B cell (primary cell): ENCODE data around the gene HIC1. TPM values are rescaled to one million over a fixed set of nuclear protein-coding genes. Genes with fewer than 3 reads are reported as not detected.

Source experiments
- ATAC-seq: fragments of 200-7000 bp; cut with Tn5 transposase; one replicate; pipeline ENCODE4 v1.10.0; 2021; ENCODE audit warnings: low read depth, mild to moderate bottlenecking, moderate number of reproducible peaks, moderate library complexity
- CTCF ChIA-PET: fragments of 350-600 bp; sonication (Branson Sonifier 250); formaldehyde crosslinking; loops from one replicate; lab custom pipeline; 2021; ENCODE audit warnings: antibody characterized with exemption, inconsistent platforms; lab: Charles Lee
- POLR2A ChIA-PET: fragments of 350-600 bp; sonication (Branson Sonifier 250); formaldehyde crosslinking; loops from one replicate; lab custom pipeline; 2021; ENCODE audit warnings: antibody characterized with exemption; lab: Charles Lee
- DNase-seq: peaks from one replicate; pipeline ENCODE4 v3.0.0; 2013
- H2AFZ ChIP-seq: 2 replicates; pipeline ENCODE4 v1.6.1; 2012; ENCODE audit warnings: mild to moderate bottlenecking, low read depth, low read length; ENCODE audit not compliant: insufficient read depth, poor library complexity, severe bottlenecking
- H3K27ac ChIP-seq, 2 donors: 1 replicate in 1 of 2; 2 replicates in 1 of 2; pipeline ENCODE4 v1.5.1; 2012 to 2013; ENCODE audit warnings: low read length in 2 of 2, mild to moderate bottlenecking in 2 of 2, moderate library complexity in 1 of 2
- H3K27me3 ChIP-seq, 4 experiments: fragments of 200-600 bp in 1 of 4; sonication (generic) in 1 of 4; replicated peaks in 1 of 4; 1 replicate in 2 of 4; 2 replicates in 2 of 4; pipeline versions ENCODE4 v1.6.1 to v1.7.0; 2013 to 2016; ENCODE audit warnings: low read length in 3 of 4, mild to moderate bottlenecking in 2 of 4, mixed read lengths in 1 of 4, moderate library complexity in 1 of 4; ENCODE audit not compliant: insufficient read depth in 4 of 4, control insufficient read depth in 3 of 4; ENCODE audit errors: control extremely low read depth in 1 of 4
- H3K36me3 ChIP-seq, 2 experiments: replicated peaks in 1 of 2; 1 replicate in 1 of 2; 2 replicates in 1 of 2; pipeline versions ENCODE4 v1.6.1 to v1.7.1; 2013; ENCODE audit warnings: low read length in 1 of 2; ENCODE audit not compliant: insufficient read depth in 2 of 2, control insufficient read depth in 1 of 2; ENCODE audit errors: control extremely low read depth in 1 of 2, extremely low read depth in 1 of 2
- H3K4me1 ChIP-seq, 2 donors: fragments of 200-600 bp in 1 of 2; sonication (generic) in 1 of 2; 1 replicate in 1 of 2; 2 replicates in 1 of 2; pipeline versions ENCODE4 v1.5.1 to v1.6.1; 2013 to 2017; ENCODE audit warnings: low read length in 2 of 2; ENCODE audit not compliant: control insufficient read depth in 2 of 2, insufficient read depth in 2 of 2
- H3K4me2 ChIP-seq: replicated peaks from 2 replicates; pipeline ENCODE3; 2012; ENCODE audit warnings: mild to moderate bottlenecking, low read depth, low read length; ENCODE audit not compliant: poor library complexity, severe bottlenecking
- H3K4me3 ChIP-seq, 5 experiments: fragments of 200-600 bp in 1 of 5; sonication (generic) in 1 of 5; 1 replicate in 3 of 5; 2 replicates in 2 of 5; pipeline versions ENCODE4 v1.5.1 to v1.7.0; 2011 to 2016; ENCODE audit warnings: low read length in 4 of 5, mild to moderate bottlenecking in 4 of 5, low read depth in 2 of 5, control low read depth in 1 of 5, moderate library complexity in 1 of 5; ENCODE audit not compliant: insufficient read depth in 1 of 5; ENCODE audit errors: control extremely low read depth in 1 of 5, extremely low read depth in 1 of 5
- H3K79me2 ChIP-seq: fragments of 200-600 bp; sonication (generic); one replicate; pipeline ENCODE4 v1.6.0; 2016; ENCODE audit warnings: low read length; ENCODE audit not compliant: control insufficient read depth, insufficient read depth
- H3K9ac ChIP-seq: fragments of 200-600 bp; sonication (generic); 2 replicates; pipeline ENCODE4 v1.6.1; 2017; ENCODE audit warnings: mild to moderate bottlenecking, low read length, moderate library complexity
- H3K9me3 ChIP-seq, 3 donors: one replicate each; pipeline versions ENCODE4 v1.6.1 to v1.7.1; 2013; ENCODE audit warnings: low read length in 2 of 3; ENCODE audit not compliant: control insufficient read depth in 2 of 3, insufficient read depth in 1 of 3; ENCODE audit errors: control extremely low read depth in 1 of 3
- H4K20me1 ChIP-seq: 2 replicates; pipeline ENCODE4 v1.6.0; 2012; ENCODE audit warnings: mild to moderate bottlenecking, low read length; ENCODE audit not compliant: insufficient read depth, control insufficient read depth, poor library complexity, severe bottlenecking
- H3K27ac Mint-ChIP-seq: one replicate; pipeline ENCODE4 v1.8.0; 2021; ENCODE audit warnings: mixed read lengths
- H3K27me3 Mint-ChIP-seq: one replicate; pipeline ENCODE4 v1.8.0; 2021; ENCODE audit warnings: mixed read lengths
- H3K4me1 Mint-ChIP-seq: one replicate; pipeline ENCODE4 v1.8.0; 2021; ENCODE audit warnings: mixed read lengths
- H3K4me3 Mint-ChIP-seq: one replicate; pipeline ENCODE4 v1.8.0; 2021; ENCODE audit warnings: mixed read lengths
- H3K9me3 Mint-ChIP-seq: one replicate; pipeline ENCODE4 v1.8.0; 2022; ENCODE audit warnings: mixed read lengths; ENCODE audit not compliant: insufficient read depth
- EZH2 ChIP-seq: IDR thresholded peaks from 2 replicates; pipeline ENCODE4 v1.6.1; 2012; ENCODE audit warnings: borderline replicate concordance, low read depth, mild to moderate bottlenecking, moderate library complexity, low read length; ENCODE audit not compliant: insufficient read depth, poor library complexity, severe bottlenecking
- WGBS: methylation state at CpG from one replicate; pipeline ENCODE4 v1.1.5; 2013; ENCODE audit warnings: missing lambda C conversion rate; ENCODE audit not compliant: insufficient coverage; 5-methylcytosine and 5-hydroxymethylcytosine counted together
- intact Hi-C: fragments of 100-400 bp; cut with micrococcal nuclease; formaldehyde crosslinking; loops from one replicate; pipeline ENCODE4 v1.10.0; 2022
- polyA plus RNA-seq: library from polyadenylated mRNA; depleted of rRNA; stranded (reverse); fragments of >200 nt; gene quantifications from 2 replicates; pipeline ENCODE4 v1.2.3, GENCODE V29; 2012
- total RNA-seq, 2 donors: library from RNA; stranded (reverse); fragments of 120-200 nt in 1 of 2; gene quantifications; 1 replicate in 1 of 2; 2 replicates in 1 of 2; pipeline versions ENCODE4 v1.2.3 to v1.2.4, GENCODE V29; 2013 to 2022
- TF ChIP-seq, protein P1 (sequence below): fragments of 200-600 bp; IDR thresholded peaks from one replicate; pipeline ENCODE4 v1.8.0; 2022; ENCODE audit warnings: antibody characterized with exemption, mild to moderate bottlenecking

HIC1 gene
- total and polyA plus RNA-seq, 2 donors (not counting 1 experiment from before 2014, with no cell fraction given) = 0.46 to 1.9 TPM

GRCh38 chr17:2107506-2107905 is 52.6 kb downstream of the HIC1 start:
- ATAC-seq (no peak), DNase-seq (no peak)
- ChIA-PET POLR2A (no interaction called here), CTCF (interaction anchor here (1.7 kb wide), 1 partner anchor 137 kb away, joined by 6 read pairs; no protein-coding TSS in a partner anchor)
- Mint-ChIP-seq H3K4me3 (no peak overlapping the region), H3K27ac (no peak overlapping the region), H3K9me3 (no peaks in the 10 kb centered on the region), H3K27me3 (no peaks in the 10 kb centered on the region), H3K4me1 (peaks cover 4% of the 10 kb centered on the region)
- Histone ChIP-seq H3K79me2 (peaks cover 3% of the 10 kb centered on the region), H2AFZ (no peak overlapping the region), H3K36me3 (no peaks in the 10 kb centered on the region), H3K27ac (no peak overlapping the region), H3K9me3 (no peaks in the 10 kb centered on the region), H3K9ac (no peak overlapping the region), H3K4me1 (no peaks in the 10 kb centered on the region), H3K27me3 (no peaks in the 10 kb centered on the region), H3K4me3 (no peak overlapping the region), H4K20me1 (no peaks in the 10 kb centered on the region), H3K4me2 (no peak overlapping the region)
- no peak for TF ChIP-seq EZH2
- TF ChIP-seq, protein P1, sequence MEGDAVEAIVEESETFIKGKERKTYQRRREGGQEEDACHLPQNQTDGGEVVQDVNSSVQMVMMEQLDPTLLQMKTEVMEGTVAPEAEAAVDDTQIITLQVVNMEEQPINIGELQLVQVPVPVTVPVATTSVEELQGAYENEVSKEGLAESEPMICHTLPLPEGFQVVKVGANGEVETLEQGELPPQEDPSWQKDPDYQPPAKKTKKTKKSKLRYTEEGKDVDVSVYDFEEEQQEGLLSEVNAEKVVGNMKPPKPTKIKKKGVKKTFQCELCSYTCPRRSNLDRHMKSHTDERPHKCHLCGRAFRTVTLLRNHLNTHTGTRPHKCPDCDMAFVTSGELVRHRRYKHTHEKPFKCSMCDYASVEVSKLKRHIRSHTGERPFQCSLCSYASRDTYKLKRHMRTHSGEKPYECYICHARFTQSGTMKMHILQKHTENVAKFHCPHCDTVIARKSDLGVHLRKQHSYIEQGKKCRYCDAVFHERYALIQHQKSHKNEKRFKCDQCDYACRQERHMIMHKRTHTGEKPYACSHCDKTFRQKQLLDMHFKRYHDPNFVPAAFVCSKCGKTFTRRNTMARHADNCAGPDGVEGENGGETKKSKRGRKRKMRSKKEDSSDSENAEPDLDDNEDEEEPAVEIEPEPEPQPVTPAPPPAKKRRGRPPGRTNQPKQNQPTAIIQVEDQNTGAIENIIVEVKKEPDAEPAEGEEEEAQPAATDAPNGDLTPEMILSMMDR = no peak
- intact Hi-C loops = no loop called here
- 90% methylated on average over 2 of the region's 3 CpGs for WGBS

DNA sequence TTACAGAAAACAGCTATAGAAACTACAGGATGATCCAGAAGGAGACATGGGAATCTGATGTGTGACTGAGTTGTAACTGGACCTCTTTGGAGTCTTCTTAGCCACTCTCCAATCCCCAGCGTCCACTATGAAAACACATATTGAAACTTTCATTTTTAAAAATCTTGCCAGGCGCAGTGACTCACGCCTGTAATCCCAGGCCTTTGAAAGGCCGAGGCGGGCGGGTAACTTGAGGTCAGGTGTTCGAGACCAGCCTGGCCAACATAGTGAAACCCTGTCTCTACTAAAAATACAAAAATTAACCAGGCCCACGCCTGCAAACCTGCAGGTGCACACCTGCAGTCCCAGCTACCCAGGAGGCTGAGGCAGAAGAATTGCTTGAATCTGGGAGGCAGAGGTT is 53.3 kb downstream of the HIC1 start:
- Histone ChIP-seq H3K36me3 (no peaks in the 10 kb centered on the region), H3K27ac (no peak overlapping the region), H4K20me1 (no peaks in the 10 kb centered on the region), H3K9ac (no peak overlapping the region), H3K27me3 (no peaks in the 10 kb centered on the region), H2AFZ (no peak overlapping the region), H3K79me2 (peaks cover 3% of the 10 kb centered on the region), H3K9me3 (no peaks in the 10 kb centered on the region), H3K4me2 (no peak overlapping the region), H3K4me3 (no peak overlapping the region), H3K4me1 (no peaks in the 10 kb centered on the region)
- ChIA-PET POLR2A (no interaction called here), CTCF (interaction anchor here (1.7 kb wide), 1 partner anchor 137 kb away, joined by 6 read pairs; no protein-coding TSS in a partner anchor)
- Mint-ChIP-seq H3K9me3 (no peaks in the 10 kb centered on the region), H3K27ac (no peak overlapping the region), H3K4me1 (no peaks in the 10 kb centered on the region), H3K4me3 (no peak overlapping the region), H3K27me3 (no peaks in the 10 kb centered on the region)
- TF ChIP-seq, protein P1 = no peak
- TF ChIP-seq EZH2 = no peak
- ATAC-seq (no peak), DNase-seq (no peak)
- intact Hi-C loops = no loop called here
- WGBS = 77% methylated on average over 7 of the region's 8 CpGs
